Activated CD8-positive, alpha-beta memory T cell treated with anti-CD3 and anti-CD28 coated beads, Interleukin-2, amount 10 ng/mL, durations not matched to agents 7 days and 5 days (primary cell): ENCODE results near the gene BICRA. TPM values are rescaled to one million over a fixed set of nuclear protein-coding genes. Genes with fewer than 3 reads are reported as not detected.
"Not testable (repeated sequence)": the region's sequence is repeated elsewhere in the genome, so short reads cannot be mapped to it uniquely, and the experiment has no call there.

ENCODE experiments used
- ATAC-seq: fragments of 150-1000 bp; cut with Tn5 transposase; one replicate; pipeline ENCODE4 v1.10.0; 2021; ENCODE audit warnings: moderate library complexity
- CTCF ChIA-PET: fragments of 350-600 bp; sonication (Branson Sonifier 250); formaldehyde crosslinking; loops from one replicate; lab custom pipeline; 2021; ENCODE audit warnings: antibody characterized with exemption; lab: Charles Lee
- DNase-seq: peaks from one replicate; pipeline ENCODE4 v3.0.0-alpha.2; 2020
- H3K27ac Mint-ChIP-seq: one replicate; pipeline ENCODE4 v1.8.0; 2021; ENCODE audit warnings: mild to moderate bottlenecking, mixed read lengths
- H3K27me3 Mint-ChIP-seq: one replicate; pipeline ENCODE4 v1.8.0; 2021; ENCODE audit warnings: mixed read lengths
- H3K36me3 Mint-ChIP-seq: one replicate; pipeline ENCODE4 v1.8.0; 2021; ENCODE audit warnings: mild to moderate bottlenecking, mixed read lengths
- H3K4me1 Mint-ChIP-seq: one replicate; pipeline ENCODE4 v1.8.0; 2021; ENCODE audit warnings: mixed read lengths
- H3K4me3 Mint-ChIP-seq: one replicate; pipeline ENCODE4 v1.8.0; 2021; ENCODE audit warnings: mild to moderate bottlenecking, moderate library complexity, mixed read lengths
- H3K9me3 Mint-ChIP-seq: one replicate; pipeline ENCODE4 v1.8.0; 2022; ENCODE audit warnings: low read depth, mixed read lengths
- total RNA-seq, 2 experiments: library from RNA; stranded (reverse); gene quantifications; one replicate each; pipeline ENCODE4 v1.2.3, GENCODE V29; 2021

Gene BICRA
- total RNA-seq, 2 experiments from 2014 or later, result 16.6 to 20.7 TPM

DNA sequence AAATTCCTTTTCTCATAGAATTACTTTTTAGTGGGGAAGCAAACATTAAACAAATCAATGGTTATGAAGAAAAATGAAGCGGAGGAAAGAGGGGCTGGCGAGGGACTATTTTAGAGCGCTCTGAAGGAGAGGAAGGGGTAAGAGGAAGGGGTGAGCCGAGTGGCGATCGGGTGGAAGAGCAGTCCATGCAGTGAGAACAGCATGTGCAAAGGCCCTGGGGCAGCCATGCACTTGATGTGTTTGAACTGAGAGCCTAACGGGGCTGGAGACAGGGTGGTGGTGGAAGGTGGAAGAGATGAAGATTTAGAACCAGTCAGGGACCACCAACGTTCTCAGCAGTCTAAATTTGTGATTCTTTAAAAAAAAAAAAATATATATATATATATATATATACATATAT is 122.0 kb downstream of the BICRA start:
- no peaks in the 10 kb centered on the region for H3K9me3 Mint-ChIP-seq
- H3K27ac Mint-ChIP-seq, result no peak overlapping the region
- H3K36me3 Mint-ChIP-seq, result no peaks in the 10 kb centered on the region
- DNase-seq (no peak), ATAC-seq (no peak)
- peaks cover 29% of the 10 kb centered on the region for H3K27me3 Mint-ChIP-seq
- CTCF ChIA-PET, result no interaction called here
- H3K4me3 Mint-ChIP-seq, result no peak overlapping the region
- H3K4me1 Mint-ChIP-seq, result peaks cover 15% of the 10 kb centered on the region

DNA sequence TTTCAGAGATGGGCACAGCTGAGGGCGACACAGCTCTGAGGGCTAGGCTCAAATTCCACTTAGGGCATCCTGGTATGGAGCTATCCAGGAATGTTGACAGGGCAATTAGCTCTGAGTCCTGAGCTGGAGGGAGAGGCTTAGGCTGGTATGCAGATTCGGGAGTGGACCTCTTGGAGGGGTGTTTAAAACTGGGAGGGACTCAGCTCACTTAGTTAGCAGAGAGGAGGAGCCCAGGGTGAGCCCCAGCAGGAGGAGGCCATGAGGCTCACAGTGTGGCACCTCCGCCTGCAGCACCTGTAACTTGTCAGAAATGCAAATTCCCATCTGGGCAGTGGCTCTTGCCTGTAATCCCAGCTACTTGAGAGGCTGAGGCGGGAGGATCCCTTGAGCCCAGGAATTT is 126.2 kb downstream of the BICRA start:
- ATAC-seq, result no peak
- no peaks in the 10 kb centered on the region for H3K36me3 Mint-ChIP-seq
- no peak overlapping the region for H3K4me3 Mint-ChIP-seq
- no peak overlapping the region for H3K27ac Mint-ChIP-seq
- no peak for DNase-seq
- no peaks in the 10 kb centered on the region for H3K4me1 Mint-ChIP-seq
- H3K9me3 Mint-ChIP-seq, result no peaks in the 10 kb centered on the region
- H3K27me3 Mint-ChIP-seq, result peaks cover 13% of the 10 kb centered on the region
- CTCF ChIA-PET, result interaction anchor here (0.7 to 1.3 kb wide), 3 partner anchors 8 to 22 kb away, joined by 3 to 5 read pairs (median 3); partner anchors contain the start of gene EHD2

DNA sequence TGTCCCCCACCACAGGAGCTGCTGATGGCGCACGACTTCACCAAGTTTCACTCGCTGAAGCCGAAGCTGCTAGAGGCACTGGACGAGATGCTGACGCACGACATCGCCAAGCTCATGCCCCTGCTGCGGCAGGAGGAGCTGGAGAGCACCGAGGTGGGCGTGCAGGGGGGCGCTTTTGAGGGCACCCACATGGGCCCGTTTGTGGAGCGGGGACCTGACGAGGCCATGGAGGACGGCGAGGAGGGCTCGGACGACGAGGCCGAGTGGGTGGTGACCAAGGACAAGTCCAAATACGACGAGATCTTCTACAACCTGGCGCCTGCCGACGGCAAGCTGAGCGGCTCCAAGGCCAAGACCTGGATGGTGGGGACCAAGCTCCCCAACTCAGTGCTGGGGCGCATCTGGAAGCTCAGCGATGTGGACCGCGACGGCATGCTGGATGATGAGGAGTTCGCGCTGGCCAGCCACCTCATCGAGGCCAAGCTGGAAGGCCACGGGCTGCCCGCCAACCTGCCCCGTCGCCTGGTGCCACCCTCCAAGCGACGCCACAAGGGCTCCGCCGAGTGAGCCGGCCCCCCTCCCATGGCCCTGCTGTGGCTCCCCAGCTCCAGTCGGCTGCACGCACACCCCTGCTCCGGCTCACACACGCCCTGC is 132.1 kb downstream of the BICRA start:
- H3K4me1 Mint-ChIP-seq, result peaks cover 16% of the 10 kb centered on the region
- H3K36me3 Mint-ChIP-seq, result no peaks in the 10 kb centered on the region
- H3K4me3 Mint-ChIP-seq, result no peak overlapping the region
- H3K27ac Mint-ChIP-seq, result no peak overlapping the region
- CTCF ChIA-PET, result interaction anchor here (0.9 to 4.8 kb wide), 4 partner anchors 17 to 305 kb away, joined by 4 to 26 read pairs (median 4); partner anchors contain the start of gene EHD2
- no peak for DNase-seq
- no peaks in the 10 kb centered on the region for H3K9me3 Mint-ChIP-seq
- no peaks in the 10 kb centered on the region for H3K27me3 Mint-ChIP-seq
- ATAC-seq, result no peak

DNA sequence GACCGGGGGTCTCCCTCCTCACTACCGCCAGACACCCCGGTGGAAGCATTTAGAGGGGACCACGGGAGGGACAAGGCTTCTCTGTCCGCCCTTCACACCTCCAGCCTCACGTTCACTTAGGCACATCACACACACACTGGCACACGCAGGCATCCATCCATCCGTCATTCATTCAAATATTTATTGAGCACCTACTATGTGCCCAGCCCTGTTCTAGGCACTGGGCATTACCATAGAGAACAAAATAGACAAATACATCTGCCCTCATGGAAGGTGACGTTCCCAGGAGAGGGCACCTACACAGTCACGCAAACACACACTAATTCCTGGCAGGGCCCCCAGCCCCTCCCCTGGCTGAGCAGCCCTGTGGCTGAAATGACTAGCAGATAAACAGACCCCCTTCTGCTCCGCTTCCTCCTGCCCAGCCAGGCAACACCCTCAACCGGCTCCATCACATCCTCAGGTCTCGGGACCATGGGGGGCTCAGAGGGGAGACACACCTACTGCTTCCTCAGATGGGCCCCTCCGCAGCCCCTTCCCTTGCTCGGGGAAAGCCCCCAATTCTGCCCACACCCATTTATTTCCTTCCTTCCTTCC is 132.7 kb downstream of the BICRA start:
- Mint-ChIP-seq H3K27me3 (no peaks in the 10 kb centered on the region), H3K9me3 (no peaks in the 10 kb centered on the region), H3K27ac (no peak overlapping the region), H3K36me3 (peaks cover under 1% of the 10 kb centered on the region), H3K4me3 (no peak overlapping the region), H3K4me1 (peaks cover 17% of the 10 kb centered on the region)
- CTCF ChIA-PET, result interaction anchor here (0.9 to 4.8 kb wide), 4 partner anchors 28 to 305 kb away, joined by 4 to 26 read pairs (median 5); partner anchors contain the start of gene EHD2
- DNase-seq (no peak), ATAC-seq (no peak)

DNA sequence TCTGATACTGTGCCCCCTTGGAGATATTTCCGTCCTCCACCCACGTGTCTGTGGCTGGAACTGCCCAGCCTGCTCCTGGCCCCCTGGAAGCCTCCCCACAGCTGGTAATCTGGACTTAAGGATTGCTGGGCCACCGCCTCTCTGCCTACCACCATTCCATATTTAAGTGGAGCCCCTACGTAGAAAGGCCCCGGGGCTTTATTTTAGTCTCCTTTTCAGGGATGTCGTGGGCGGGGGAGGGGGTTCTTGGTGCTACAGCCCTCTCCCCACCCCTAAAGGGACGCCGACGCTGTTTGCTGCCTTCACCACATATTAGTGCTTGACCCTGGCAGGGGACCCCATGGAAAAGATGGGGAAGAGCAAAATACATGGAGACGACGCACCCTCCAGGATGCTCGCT is 133.7 kb downstream of the BICRA start:
- H3K27ac Mint-ChIP-seq, result no peak overlapping the region
- ATAC-seq (no peak), DNase-seq (no peak)
- H3K4me1 Mint-ChIP-seq, result peaks cover 23% of the 10 kb centered on the region
- H3K27me3 Mint-ChIP-seq, result no peaks in the 10 kb centered on the region
- H3K36me3 Mint-ChIP-seq, result peaks cover 6% of the 10 kb centered on the region
- no peaks in the 10 kb centered on the region for H3K9me3 Mint-ChIP-seq
- CTCF ChIA-PET, result interaction anchor here (0.8 to 5.6 kb wide), 7 partner anchors 8 to 351 kb away, joined by 3 to 51 read pairs (median 4); partner anchors contain the start of gene EHD2
- peak overlapping the region; percentile 5 for H3K4me3 Mint-ChIP-seq

DNA sequence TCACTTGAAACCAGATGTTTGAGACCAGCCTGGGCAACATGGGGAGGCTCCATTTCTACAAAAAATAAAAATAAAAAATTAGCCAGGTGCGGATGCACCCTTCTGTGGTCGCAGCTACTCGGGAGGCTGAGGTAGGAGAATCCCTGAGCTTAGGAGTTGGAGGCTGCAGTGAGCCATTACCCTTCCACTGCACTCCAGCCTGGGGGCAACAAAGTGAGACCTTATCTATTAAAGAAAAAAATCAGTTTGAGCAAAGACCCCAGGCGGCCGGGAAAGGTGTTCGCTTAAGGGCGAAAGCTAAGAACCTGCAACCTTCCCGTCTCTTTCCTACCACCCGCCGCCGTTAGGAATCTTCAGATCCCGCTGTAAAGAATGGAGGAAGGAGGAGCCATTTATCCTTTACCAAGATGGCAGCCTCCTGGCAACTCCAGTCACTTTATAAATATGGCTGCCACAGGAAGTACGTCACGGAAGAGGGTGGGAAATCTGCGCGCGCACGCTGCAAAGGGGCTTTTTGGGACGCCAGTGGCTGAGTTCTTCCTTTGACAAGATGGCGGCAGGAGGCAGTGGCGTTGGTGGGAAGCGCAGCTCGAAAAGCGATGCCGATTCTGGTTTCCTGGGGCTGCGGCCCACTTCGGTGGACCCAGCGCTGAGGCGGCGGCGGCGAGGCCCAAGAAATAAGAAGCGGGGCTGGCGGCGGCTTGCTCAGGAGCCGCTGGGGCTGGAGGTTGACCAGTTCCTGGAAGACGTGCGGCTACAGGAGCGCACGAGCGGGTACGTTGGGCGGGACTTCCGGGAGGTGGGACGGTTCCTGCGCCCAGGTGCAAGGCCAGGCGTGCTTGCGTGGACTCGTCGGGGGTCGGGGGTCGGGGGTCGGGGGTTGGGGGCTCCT is 136.3 kb downstream of the BICRA start, which contains the start of gene NOP53:
Gene NOP53, plus strand, starts transcription at position 537 of the 892 bp plus-strand sequence. Its CDS starts 14 bp downstream, at position 551.
- ATAC-seq, result peak; percentile 80
- H3K27me3 Mint-ChIP-seq, result no peaks in the 10 kb centered on the region
- peak within 1 kb of the TSS; percentile 99 for H3K4me3 Mint-ChIP-seq
- H3K9me3 Mint-ChIP-seq, result no peaks in the 10 kb centered on the region
- peak within 1 kb of the TSS; percentile 99 for H3K27ac Mint-ChIP-seq
- CTCF ChIA-PET, result interaction anchor here (1.0 to 5.6 kb wide), 6 partner anchors 20 to 308 kb away, joined by 3 to 51 read pairs (median 6); partner anchors contain the start of genes EHD2, KPTN and SELENOW
- peak; percentile 97 for DNase-seq
- peaks cover 17% of the 10 kb centered on the region for H3K36me3 Mint-ChIP-seq
- peaks cover 42% of the 10 kb centered on the region for H3K4me1 Mint-ChIP-seq

DNA sequence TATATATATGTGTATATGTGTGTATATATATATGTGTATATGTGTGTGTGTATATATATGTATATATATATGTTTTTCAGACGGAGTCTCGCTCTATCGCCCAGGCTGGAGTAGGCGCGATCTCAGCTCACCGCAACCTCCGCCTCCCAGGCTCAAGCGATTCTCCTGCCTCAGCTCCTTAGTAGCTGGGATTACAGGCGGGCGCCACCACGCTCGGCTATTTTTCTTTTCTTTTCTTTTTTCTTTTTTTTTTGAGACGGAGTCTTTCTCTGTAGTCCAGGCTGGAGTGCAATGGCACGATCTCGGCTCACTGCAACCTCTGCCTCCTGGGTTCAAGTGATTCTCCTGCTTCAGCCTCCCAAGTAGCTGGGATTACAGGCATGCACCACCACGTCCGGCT is 137.2 kb downstream of the BICRA start:
- DNase-seq, ATAC-seq, H3K9me3 Mint-ChIP-seq, H3K27ac Mint-ChIP-seq, H3K27me3 Mint-ChIP-seq: not testable (repeated sequence)
- Mint-ChIP-seq H3K4me3 (peak overlapping the region; percentile 99), H3K4me1 (peaks cover 44% of the 10 kb centered on the region), H3K36me3 (peaks cover 22% of the 10 kb centered on the region)
- CTCF ChIA-PET, result interaction anchor here (1.0 to 5.6 kb wide), 6 partner anchors 19 to 397 kb away, joined by 3 to 51 read pairs (median 6); partner anchors contain the start of genes DHX34, EHD2, KPTN and SELENOW

DNA sequence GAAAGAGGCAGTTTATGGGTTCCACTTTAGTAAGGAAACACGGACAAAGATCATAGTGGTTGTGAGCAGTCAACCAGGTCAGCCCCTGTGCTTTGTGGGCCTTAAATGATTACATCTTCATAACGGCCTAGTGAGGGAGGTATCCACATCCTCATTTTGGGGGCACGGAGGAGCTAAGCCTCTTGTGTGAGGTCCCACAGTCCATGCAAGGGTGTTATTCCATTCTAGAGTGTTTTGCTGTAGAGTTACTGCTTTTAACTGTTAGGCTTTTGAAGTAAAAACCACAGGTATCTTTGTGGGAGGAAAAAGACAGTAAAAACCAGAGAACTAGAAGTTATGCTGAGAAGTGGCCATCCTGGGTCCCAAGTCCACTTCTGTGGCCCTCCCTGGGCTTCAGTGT is 140.4 kb downstream of the BICRA start:
- Mint-ChIP-seq H3K4me3 (no peak overlapping the region), H3K4me1 (peaks cover 46% of the 10 kb centered on the region), H3K9me3 (no peaks in the 10 kb centered on the region), H3K36me3 (peaks cover 41% of the 10 kb centered on the region), H3K27me3 (no peaks in the 10 kb centered on the region), H3K27ac (peak overlapping the region; percentile 41)
- CTCF ChIA-PET, result no interaction called here
- DNase-seq (no peak), ATAC-seq (no peak)

DNA sequence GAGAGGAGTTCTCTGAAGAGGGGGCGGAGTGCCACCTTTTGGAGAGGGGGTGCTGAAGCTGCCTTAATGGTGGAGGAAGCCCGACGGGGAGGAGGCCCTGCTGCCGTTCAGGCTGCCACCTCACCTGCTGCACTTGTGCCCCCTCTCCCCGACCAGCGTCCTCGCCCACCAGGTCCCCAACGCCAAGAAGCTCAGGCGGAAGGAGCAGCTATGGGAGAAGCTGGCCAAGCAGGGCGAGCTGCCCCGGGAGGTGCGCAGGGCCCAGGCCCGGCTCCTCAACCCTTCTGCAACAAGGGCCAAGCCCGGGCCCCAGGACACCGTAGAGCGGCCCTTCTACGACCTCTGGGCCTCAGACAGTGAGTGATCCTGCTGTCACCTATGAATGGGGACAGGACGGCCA is 141.8 kb downstream of the BICRA start:
- H3K4me3 Mint-ChIP-seq, result no peak overlapping the region
- no peak overlapping the region for H3K27ac Mint-ChIP-seq
- no peaks in the 10 kb centered on the region for H3K27me3 Mint-ChIP-seq
- H3K36me3 Mint-ChIP-seq, result peaks cover 41% of the 10 kb centered on the region
- H3K4me1 Mint-ChIP-seq, result peaks cover 37% of the 10 kb centered on the region
- CTCF ChIA-PET, result interaction anchor here (1.3 kb wide), 1 partner anchor 39 kb away, joined by 3 read pairs; no protein-coding TSS in a partner anchor
- no peak for DNase-seq
- no peak for ATAC-seq
- H3K9me3 Mint-ChIP-seq, result no peaks in the 10 kb centered on the region

DNA sequence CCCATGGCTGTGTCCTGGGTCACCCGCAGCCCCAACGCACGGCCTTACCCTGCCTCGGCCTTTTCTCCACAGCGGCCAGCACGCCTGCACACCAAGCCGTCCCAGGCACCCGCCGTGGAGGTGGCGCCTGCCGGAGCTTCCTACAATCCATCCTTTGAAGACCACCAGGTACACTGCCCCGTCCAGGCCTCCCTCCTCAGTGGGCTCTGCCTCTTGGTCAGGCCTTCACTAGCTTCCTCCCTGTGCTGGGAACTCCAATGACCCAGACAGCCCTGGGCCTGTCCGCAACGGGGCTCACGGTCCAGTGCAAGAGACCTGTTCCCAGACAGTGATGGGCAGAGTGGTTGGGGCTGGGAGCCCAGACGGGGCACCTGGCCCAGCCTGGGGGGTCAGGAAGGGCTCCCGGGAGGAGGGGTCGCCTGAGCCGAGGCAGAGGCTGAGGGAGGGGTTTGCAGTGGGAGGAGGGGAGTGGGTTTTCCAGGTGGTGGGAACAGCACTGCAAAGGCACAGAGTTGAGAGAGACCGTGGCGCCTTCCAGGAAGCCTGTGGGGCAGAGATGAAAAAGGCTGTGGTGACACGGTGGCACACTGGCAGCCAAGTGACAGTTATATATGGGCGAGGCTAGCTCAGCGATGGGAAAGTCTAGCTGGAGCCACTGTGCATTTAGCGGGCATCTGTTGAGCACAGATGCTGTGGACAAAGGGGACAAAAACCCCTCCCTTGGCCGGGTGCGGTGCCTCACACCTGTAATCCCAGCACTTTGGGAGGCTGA is 143.7 kb downstream of the BICRA start:
- peaks cover 44% of the 10 kb centered on the region for H3K36me3 Mint-ChIP-seq
- no peak overlapping the region for H3K4me3 Mint-ChIP-seq
- H3K4me1 Mint-ChIP-seq, result peaks cover 32% of the 10 kb centered on the region
- DNase-seq, result no peak
- ATAC-seq, result no peak
- no peaks in the 10 kb centered on the region for H3K9me3 Mint-ChIP-seq
- no peaks in the 10 kb centered on the region for H3K27me3 Mint-ChIP-seq
- H3K27ac Mint-ChIP-seq, result peak overlapping the region; percentile 24
- CTCF ChIA-PET, result interaction anchor here (1.1 to 1.7 kb wide), 3 partner anchors 13 to 40 kb away, joined by 3 to 5 read pairs (median 3); no protein-coding TSS in a partner anchor
